ENCODE data around the gene LEAP2.

DNA sequence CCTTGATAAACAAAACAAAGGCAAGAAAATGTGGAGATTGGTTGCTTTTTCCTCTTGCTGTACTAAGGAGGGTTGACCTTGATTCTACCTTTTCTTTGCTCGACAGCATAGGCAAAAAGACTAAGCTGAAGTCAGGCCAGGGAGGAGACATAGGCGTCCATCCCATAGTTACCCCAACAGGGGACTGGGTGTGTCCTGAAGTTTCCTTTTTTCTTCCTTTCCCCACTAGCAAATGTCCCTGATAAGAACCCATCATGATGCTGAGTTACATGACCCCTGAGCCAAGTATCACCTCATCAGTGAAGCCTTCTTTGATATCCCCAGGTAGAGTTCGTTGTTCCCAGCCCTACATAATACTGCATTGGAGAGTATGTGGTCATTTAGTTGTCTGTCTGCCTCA lies 33.2 kb upstream of the LEAP2 start:
- TF ChIP-seq POLR2A (IDR thresholded peaks at IDR 0.05): no peak
- TF ChIP-seq, protein P1, sequence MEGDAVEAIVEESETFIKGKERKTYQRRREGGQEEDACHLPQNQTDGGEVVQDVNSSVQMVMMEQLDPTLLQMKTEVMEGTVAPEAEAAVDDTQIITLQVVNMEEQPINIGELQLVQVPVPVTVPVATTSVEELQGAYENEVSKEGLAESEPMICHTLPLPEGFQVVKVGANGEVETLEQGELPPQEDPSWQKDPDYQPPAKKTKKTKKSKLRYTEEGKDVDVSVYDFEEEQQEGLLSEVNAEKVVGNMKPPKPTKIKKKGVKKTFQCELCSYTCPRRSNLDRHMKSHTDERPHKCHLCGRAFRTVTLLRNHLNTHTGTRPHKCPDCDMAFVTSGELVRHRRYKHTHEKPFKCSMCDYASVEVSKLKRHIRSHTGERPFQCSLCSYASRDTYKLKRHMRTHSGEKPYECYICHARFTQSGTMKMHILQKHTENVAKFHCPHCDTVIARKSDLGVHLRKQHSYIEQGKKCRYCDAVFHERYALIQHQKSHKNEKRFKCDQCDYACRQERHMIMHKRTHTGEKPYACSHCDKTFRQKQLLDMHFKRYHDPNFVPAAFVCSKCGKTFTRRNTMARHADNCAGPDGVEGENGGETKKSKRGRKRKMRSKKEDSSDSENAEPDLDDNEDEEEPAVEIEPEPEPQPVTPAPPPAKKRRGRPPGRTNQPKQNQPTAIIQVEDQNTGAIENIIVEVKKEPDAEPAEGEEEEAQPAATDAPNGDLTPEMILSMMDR (IDR thresholded peaks at IDR 0.05): no peak
- no peak for TF ChIP-seq POLR2AphosphoS5 (IDR thresholded peaks at IDR 0.05; ENCODE audit: insufficient read depth in 1 of 2, low read depth in 1 of 2)

Data from vagina (tissue), 2 donors.